ENCODE results near the gene AFAP1L2. TPM values are rescaled to one million over a fixed set of nuclear protein-coding genes. Genes with fewer than 3 reads are reported as not detected.

Gene AFAP1L2
- total and polyA plus RNA-seq, 9 of the 15 experiments (the other 6 are each of a cell fraction or from before 2014, with no cell fraction given) = 0.07 TPM; not detected in 8

GRCh38 chr10:114353383-114353782 lies 50.9 kb downstream of the AFAP1L2 start (continued):
- TF ChIP-seq, protein P1, sequence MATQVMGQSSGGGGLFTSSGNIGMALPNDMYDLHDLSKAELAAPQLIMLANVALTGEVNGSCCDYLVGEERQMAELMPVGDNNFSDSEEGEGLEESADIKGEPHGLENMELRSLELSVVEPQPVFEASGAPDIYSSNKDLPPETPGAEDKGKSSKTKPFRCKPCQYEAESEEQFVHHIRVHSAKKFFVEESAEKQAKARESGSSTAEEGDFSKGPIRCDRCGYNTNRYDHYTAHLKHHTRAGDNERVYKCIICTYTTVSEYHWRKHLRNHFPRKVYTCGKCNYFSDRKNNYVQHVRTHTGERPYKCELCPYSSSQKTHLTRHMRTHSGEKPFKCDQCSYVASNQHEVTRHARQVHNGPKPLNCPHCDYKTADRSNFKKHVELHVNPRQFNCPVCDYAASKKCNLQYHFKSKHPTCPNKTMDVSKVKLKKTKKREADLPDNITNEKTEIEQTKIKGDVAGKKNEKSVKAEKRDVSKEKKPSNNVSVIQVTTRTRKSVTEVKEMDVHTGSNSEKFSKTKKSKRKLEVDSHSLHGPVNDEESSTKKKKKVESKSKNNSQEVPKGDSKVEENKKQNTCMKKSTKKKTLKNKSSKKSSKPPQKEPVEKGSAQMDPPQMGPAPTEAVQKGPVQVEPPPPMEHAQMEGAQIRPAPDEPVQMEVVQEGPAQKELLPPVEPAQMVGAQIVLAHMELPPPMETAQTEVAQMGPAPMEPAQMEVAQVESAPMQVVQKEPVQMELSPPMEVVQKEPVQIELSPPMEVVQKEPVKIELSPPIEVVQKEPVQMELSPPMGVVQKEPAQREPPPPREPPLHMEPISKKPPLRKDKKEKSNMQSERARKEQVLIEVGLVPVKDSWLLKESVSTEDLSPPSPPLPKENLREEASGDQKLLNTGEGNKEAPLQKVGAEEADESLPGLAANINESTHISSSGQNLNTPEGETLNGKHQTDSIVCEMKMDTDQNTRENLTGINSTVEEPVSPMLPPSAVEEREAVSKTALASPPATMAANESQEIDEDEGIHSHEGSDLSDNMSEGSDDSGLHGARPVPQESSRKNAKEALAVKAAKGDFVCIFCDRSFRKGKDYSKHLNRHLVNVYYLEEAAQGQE (IDR thresholded peaks at IDR 0.05; ENCODE audit: borderline replicate concordance) = no peak
- TF ChIP-seq, protein P1 (CRISPR knock-in tag; IDR thresholded peaks at IDR 0.05; ENCODE audit: low read depth) = no peak
- TF ChIP-seq TCF3 (CRISPR knock-in tag; IDR thresholded peaks at IDR 0.05) = no peak
- no peak for TF ChIP-seq HDAC2 (IDR thresholded peaks at IDR 0.05)
- no peak for TF ChIP-seq ZKSCAN3 (CRISPR knock-in tag; IDR thresholded peaks at IDR 0.05)
- no peak for TF ChIP-seq TSC22D4 (tag; IDR thresholded peaks at IDR 0.05)
- no peak for TF ChIP-seq SRSF7 (optimal IDR thresholded peaks at IDR 0.05; ENCODE audit: low read depth, low read length)
- TF ChIP-seq TEAD2 (tag; IDR thresholded peaks at IDR 0.05) = no peak
- no peak for TF ChIP-seq SRSF3 (IDR thresholded peaks at IDR 0.05; ENCODE audit: insufficient read depth, low read length)
- no peak for TF ChIP-seq ELF4 (CRISPR knock-in tag; IDR thresholded peaks at IDR 0.05)
- no peak for TF ChIP-seq TAF1 (IDR thresholded peaks at IDR 0.05; ENCODE audit: control insufficient read depth, extremely low read depth, insufficient read depth, low read length, severe bottlenecking)
- no peak for TF ChIP-seq RHOXF2B (CRISPR knock-in tag; conservative IDR thresholded peaks at IDR 0.05)

Measured in K562 (cell line).